Islet of Langerhans (tissue), 1 donor: ENCODE measurements around the gene ZC3H14.
A peak's percentile ranks its signal among the peaks of the same experiment; 100 is the strongest.

Experiments
- FAIRE-seq: peaks from one replicate; lab custom pipeline; 2011; peaks lifted over from hg19 to GRCh38; lab: Jason Lieb, UNC

ZC3H14 gene

DNA sequence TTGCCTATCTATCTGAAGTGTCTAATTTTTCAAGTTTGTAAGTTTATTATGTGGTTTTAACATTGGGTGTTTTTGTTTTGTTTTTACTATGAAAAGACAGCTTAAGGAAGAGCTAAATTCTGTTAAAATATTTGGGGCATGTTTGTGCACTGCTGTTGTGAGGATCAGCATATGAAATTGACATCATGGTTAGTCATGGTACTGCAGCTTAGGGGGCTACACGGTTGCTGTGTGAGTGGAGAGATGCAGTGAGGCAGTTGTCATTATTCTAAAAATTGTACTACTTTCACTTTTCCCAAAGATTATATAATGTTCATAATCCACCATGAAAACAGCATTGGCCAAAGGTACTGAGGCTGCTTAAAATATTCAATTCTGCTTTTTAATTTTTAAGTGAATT lies 49.0 kb downstream of the ZC3H14 start:
- no peak for FAIRE-seq

GRCh38 chr14:88612981-88613380 lies 50.1 kb downstream of the ZC3H14 start:
- FAIRE-seq, result no peak

- FAIRE-seq, result peak; percentile 98
These were observed 50.7 kb downstream of the ZC3H14 start for GRCh38 chr14:88613552-88614010.

DNA sequence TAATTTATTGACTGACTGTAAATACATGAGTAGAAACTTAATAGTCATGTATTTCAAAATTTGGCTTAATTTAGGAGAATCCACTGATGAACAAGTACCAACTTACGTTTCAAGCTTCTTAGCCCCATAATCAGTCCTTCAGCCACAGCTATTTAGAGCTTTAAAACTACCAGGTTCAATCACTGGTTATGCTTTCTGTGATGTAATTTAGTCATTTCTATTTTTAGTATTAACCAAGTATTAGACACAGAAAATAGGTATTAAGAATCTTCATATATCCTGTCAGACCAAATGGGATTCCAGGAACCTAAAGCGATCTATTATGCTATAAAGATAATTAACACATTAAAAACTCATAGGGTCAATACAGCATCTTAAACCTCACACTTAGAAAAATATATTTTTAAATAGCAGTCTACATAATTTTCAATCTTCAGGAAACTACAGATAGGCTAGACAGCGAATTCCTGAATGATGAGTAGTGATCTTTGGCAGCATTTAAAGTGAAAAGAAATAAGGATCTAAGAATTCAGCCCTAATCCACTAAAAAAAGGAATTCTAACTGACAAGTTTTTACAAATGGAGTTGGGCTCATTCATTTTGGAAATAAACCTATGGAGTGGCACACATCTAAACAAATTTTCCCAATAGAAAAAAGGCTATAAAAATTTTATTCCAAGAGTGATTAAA lies 51.5 kb downstream of the ZC3H14 start:
- no peak for FAIRE-seq

GRCh38 chr14:88616697-88617096 lies 53.9 kb downstream of the ZC3H14 start:
- FAIRE-seq, result no peak

DNA sequence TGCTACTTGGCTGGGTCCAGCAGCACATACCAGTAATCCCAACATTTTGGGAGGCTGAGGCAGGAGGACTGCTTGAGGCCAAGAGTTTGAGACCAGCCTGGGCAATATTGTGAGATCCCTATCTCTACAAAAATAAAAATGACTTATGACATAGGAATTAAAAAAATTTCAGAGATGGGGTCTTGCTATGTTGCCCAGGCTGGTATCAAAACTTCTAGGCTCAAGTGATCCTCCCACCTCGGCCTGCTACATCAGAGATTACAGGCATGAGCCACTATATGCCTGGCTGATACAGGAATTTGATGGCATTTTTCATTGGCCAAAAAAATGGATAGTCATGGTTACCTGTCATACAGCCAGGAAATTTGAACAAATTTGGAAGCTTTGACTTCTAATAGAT lies 54.6 kb downstream of the ZC3H14 start:
- FAIRE-seq, result no peak

- FAIRE-seq, result no peak
These were observed 55.6 kb downstream of the ZC3H14 start for GRCh38 chr14:88618476-88618875.

DNA sequence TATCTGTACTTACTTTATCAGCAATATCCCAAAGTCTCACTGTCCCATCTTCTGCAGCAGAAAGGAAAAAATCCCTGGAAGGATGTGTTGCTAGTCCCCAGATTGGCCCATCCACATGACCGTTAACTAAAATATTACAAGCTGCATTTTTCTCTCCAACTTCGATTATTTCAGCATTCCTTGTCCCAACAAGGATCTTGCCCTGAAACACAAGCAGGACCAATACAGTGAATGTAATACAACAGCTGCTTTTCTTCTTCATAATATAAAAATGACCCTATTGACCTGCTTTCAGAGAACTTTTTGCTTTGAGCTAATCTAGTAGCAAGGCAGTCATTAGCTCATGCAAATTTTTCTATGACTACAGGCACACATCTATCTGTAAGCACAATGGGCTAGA lies 58.3 kb downstream of the ZC3H14 start:
- no peak for FAIRE-seq

- FAIRE-seq, result no peak
These were observed 62.8 kb downstream of the ZC3H14 start for GRCh38 chr14:88625671-88626070.

- FAIRE-seq, result peak; percentile 70
These were observed 65.2 kb downstream of the ZC3H14 start for GRCh38 chr14:88628033-88628432.

DNA sequence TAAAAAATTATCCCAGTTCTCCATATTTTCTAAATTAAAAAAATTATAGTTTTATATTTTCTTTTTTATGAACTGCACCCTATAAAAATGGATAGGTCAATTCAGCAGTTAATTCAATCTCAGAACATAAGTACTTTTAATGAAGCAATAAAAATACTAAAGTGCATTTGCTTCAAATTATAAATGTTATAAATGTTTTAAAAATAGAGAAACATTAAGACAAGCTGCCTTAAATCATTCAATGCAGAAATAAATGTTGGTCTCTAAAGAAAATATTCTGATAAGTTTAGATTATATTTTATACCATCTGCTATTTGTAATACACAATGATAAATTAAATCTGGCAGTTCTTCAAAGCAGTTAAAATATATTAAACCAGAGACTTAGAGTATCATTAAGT lies 65.6 kb downstream of the ZC3H14 start:
- peak; percentile 79 for FAIRE-seq

GRCh38 chr14:88630565-88630964 lies 67.7 kb downstream of the ZC3H14 start:
- FAIRE-seq, result no peak

DNA sequence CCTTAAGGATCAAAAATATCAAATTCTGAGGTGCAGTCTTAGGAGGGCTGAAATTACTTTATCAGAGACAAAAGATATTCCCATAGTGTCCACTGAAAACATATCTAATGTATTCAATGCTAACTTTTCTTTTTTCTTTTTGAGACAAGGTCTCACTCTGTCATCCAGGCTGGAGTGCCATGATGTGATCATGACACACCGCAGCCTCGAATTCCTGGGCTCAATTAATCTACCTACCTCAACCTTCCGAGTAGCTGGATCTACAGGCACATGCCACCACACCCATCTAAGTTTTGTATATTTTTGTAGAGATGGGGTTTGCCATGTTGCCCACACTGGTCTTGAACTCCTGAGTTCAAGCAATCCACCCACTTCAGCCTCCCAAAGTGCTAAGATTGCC lies 68.3 kb downstream of the ZC3H14 start:
- FAIRE-seq, result no peak

DNA sequence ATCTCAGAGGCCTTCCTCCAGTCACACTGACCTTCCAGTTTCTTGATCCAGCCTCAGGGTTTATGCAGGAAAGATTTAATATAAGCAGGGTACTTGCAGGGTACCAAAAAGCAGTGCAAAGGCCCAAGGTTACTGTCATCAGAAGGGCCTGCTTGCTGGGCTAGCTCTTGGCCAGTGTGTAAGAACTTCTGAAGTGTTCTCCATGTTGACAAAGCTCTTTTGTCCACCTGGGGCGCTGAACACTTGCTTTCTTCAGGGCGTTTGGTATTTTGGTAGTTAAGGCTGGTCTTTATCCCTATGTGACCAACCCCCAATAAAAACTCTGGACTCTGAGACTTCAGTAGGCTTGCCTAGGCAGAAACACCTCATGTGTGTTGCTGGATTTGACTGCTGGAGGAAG lies 69.7 kb downstream of the ZC3H14 start:
- FAIRE-seq, result no peak

GRCh38 chr14:88639221-88639620 lies 76.4 kb downstream of the ZC3H14 start:
- FAIRE-seq, result no peak

DNA sequence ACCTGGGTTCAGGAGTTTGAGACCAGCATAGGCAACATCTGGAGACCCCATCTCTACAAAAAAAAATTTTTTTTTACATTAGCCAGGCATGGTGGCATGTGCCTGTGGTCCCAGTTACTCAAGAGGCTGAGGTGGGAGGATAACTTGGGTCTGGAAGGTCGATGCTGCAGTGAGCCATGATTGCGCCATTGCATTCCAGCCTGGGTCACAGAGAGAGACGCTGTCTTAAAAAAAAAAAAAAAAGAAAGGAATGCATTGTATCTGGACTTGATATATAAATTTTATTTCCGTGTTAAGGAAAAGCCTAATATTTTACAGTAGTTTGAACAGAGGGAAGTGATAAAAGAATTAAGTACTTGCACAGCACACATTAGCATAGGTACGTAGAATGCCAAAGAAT lies 97.2 kb downstream of the ZC3H14 start:
- FAIRE-seq, result no peak

- peak; percentile 5 for FAIRE-seq
These were observed 104.9 kb downstream of the ZC3H14 start for GRCh38 chr14:88667555-88668273.

GRCh38 chr14:88668448-88669116 lies 105.7 kb downstream of the ZC3H14 start:
- FAIRE-seq, result no peak

- FAIRE-seq, result no peak
These were observed 106.5 kb downstream of the ZC3H14 start for GRCh38 chr14:88669346-88669745.
